Loucy (cell line): ENCODE measurements around the gene SSTR3.

Experiments
- H2AFZ ChIP-seq: fragments of 200-600 bp; sonication (generic); 2 replicates; pipeline ENCODE4 v1.6.0; 2016; ENCODE audit warnings: antibody characterized with exemption, mild to moderate bottlenecking, low read length, moderate library complexity
- H3F3A ChIP-seq: fragments of 200-600 bp; 2 replicates; pipeline ENCODE4 v1.6.0; 2016; ENCODE audit warnings: antibody characterized with exemption, low read depth, mild to moderate bottlenecking
- H3K27me3 ChIP-seq: fragments of 200-600 bp; sonication (generic); 2 replicates; pipeline ENCODE4 v1.6.1; 2014; ENCODE audit warnings: low read length, mild to moderate bottlenecking; ENCODE audit not compliant: insufficient read depth, poor library complexity, severe bottlenecking
- H3K36me3 ChIP-seq: fragments of 200-600 bp; sonication (generic); 2 replicates; pipeline ENCODE4 v1.6.1; 2016; ENCODE audit warnings: low read length; ENCODE audit not compliant: insufficient read depth
- H3K4me1 ChIP-seq: fragments of 200-600 bp; sonication (generic); 2 replicates; pipeline ENCODE4 v1.5.1; 2014; ENCODE audit warnings: low read length, mild to moderate bottlenecking; ENCODE audit not compliant: insufficient read depth, poor library complexity, severe bottlenecking
- H3K4me2 ChIP-seq: fragments of 200-600 bp; sonication (generic); 2 replicates; pipeline ENCODE4 v1.6.0; 2014; ENCODE audit warnings: antibody characterized with exemption, low read length, low read depth, mild to moderate bottlenecking; ENCODE audit not compliant: poor library complexity, severe bottlenecking
- H3K4me3 ChIP-seq: fragments of 200-600 bp; sonication (generic); 2 replicates; pipeline ENCODE4 v1.5.1; 2014; ENCODE audit warnings: low read length, mild to moderate bottlenecking, mixed read lengths; ENCODE audit not compliant: poor library complexity, severe bottlenecking
- H3K79me2 ChIP-seq: fragments of 200-600 bp; sonication (generic); 2 replicates; pipeline ENCODE4 v1.6.1; 2014; ENCODE audit warnings: low read length; ENCODE audit not compliant: insufficient read depth
- H3K9ac ChIP-seq: fragments of 200-600 bp; sonication (generic); 2 replicates; pipeline ENCODE4 v1.6.0; 2014; ENCODE audit warnings: mild to moderate bottlenecking, low read depth, low read length, moderate library complexity; ENCODE audit not compliant: poor library complexity, severe bottlenecking
- H3K9me2 ChIP-seq: fragments of 200-600 bp; sonication (generic); replicated peaks from 2 replicates; pipeline ENCODE4 v1.6.1; 2016; ENCODE audit warnings: low read depth, low read length, mixed read lengths
- H3K9me3 ChIP-seq: fragments of 200-600 bp; sonication (generic); 2 replicates; pipeline ENCODE4 v1.6.1; 2014; ENCODE audit warnings: mild to moderate bottlenecking, antibody characterized with exemption, low read length, low read depth; ENCODE audit not compliant: insufficient read depth
- H4K20me1 ChIP-seq: fragments of 200-600 bp; sonication (generic); 2 replicates; pipeline ENCODE4 v1.6.0; 2014; ENCODE audit warnings: antibody characterized with exemption, low read length, mild to moderate bottlenecking; ENCODE audit not compliant: insufficient read depth, poor library complexity, severe bottlenecking
- EZH2phosphoT487 ChIP-seq: fragments of 200-600 bp; IDR thresholded peaks from 2 replicates; pipeline ENCODE4 v1.6.1; 2018; ENCODE audit warnings: antibody characterized with exemption, mild to moderate bottlenecking, moderate library complexity, borderline replicate concordance
- TF ChIP-seq, protein P1 (sequence below): fragments of 200-600 bp; sonication (generic); conservative IDR thresholded peaks from 2 replicates; pipeline ENCODE4 v1.5.1; 2014; ENCODE audit warnings: mild to moderate bottlenecking, antibody characterized with exemption, low read length

The SSTR3 gene

DNA sequence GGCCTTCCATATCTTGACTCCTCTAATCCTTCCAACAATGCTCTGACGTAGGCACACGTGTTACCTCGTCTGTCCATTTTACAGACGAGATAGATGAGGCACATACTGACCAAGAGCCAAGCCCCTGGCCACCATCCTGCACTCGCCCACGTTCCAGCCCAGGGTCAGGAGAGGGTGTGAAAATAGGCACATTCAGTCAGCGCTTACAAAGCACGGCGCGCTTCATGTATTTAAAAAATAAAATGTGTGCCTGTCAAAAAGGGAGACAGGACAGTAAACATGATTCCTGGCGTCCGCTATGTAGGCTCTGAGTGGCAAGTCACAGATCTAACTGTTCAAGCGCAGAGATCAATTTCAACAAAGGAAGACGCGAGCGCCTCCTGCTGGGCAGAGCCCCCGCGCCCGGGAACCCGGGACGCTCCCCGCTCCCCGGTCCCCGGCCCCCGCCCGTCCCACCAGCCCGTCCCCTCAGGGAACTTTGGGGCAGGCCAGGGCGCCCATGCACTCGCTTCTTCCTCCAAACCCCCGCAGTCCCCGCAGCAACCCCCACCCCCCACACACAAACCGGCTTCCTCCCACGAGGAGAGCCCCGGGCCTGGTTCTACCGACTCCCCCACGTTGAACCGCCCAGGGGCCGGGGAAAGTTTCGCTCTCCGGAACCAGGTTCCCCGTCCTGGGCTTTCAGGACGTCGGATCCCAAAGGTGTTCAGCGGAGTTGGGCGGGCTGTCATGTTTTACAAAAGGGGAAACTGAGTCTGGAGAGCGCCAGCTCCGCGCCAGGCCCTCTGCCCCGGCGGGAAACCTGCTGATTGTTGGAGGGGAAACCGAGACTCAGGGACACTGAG, 13.8 kb downstream of the SSTR3 start:
- TF ChIP-seq EZH2phosphoT487: no peak
- TF ChIP-seq, protein P1, sequence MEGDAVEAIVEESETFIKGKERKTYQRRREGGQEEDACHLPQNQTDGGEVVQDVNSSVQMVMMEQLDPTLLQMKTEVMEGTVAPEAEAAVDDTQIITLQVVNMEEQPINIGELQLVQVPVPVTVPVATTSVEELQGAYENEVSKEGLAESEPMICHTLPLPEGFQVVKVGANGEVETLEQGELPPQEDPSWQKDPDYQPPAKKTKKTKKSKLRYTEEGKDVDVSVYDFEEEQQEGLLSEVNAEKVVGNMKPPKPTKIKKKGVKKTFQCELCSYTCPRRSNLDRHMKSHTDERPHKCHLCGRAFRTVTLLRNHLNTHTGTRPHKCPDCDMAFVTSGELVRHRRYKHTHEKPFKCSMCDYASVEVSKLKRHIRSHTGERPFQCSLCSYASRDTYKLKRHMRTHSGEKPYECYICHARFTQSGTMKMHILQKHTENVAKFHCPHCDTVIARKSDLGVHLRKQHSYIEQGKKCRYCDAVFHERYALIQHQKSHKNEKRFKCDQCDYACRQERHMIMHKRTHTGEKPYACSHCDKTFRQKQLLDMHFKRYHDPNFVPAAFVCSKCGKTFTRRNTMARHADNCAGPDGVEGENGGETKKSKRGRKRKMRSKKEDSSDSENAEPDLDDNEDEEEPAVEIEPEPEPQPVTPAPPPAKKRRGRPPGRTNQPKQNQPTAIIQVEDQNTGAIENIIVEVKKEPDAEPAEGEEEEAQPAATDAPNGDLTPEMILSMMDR: peak; percentile 76
- no peaks in the 10 kb centered on the region for H3K36me3 ChIP-seq
- H3K27me3 ChIP-seq: no peaks in the 10 kb centered on the region
- no peaks in the 10 kb centered on the region for H3K9me2 ChIP-seq
- peaks cover 8% of the 10 kb centered on the region; the same call in 1 of the 2 replicates for H3K79me2 ChIP-seq
- no peaks in the 10 kb centered on the region for H3K9me3 ChIP-seq
- H4K20me1 ChIP-seq: no peaks in the 10 kb centered on the region
- peak overlapping the region; percentile 97 for H3K9ac ChIP-seq
- no peaks in the 10 kb centered on the region for H3F3A ChIP-seq
- peak overlapping the region; percentile 70 for H3K4me2 ChIP-seq
- H3K4me1 ChIP-seq: peaks cover 19% of the 10 kb centered on the region
- H2AFZ ChIP-seq: peak overlapping the region; percentile 61
- H3K4me3 ChIP-seq: peak overlapping the region; percentile 97

GRCh38 chr22:37197451-37198257, 14.6 kb downstream of the SSTR3 start:
- TF ChIP-seq, protein P1: no peak
- no peak for TF ChIP-seq EZH2phosphoT487
- Histone ChIP-seq H3K9ac (peak overlapping the region; percentile 97), H3K9me3 (peaks cover 3% of the 10 kb centered on the region; the same call in 1 of the 2 replicates), H4K20me1 (no peaks in the 10 kb centered on the region), H3K36me3 (no peaks in the 10 kb centered on the region), H3K79me2 (peaks cover 8% of the 10 kb centered on the region; the same call in 1 of the 2 replicates), H3K4me3 (peak overlapping the region; percentile 97), H3K9me2 (no peaks in the 10 kb centered on the region), H3K4me1 (peaks cover 19% of the 10 kb centered on the region), H3K27me3 (no peaks in the 10 kb centered on the region), H3K4me2 (peak overlapping the region; percentile 70), H3F3A (no peaks in the 10 kb centered on the region), H2AFZ (no peak overlapping the region)

- H4K20me1 ChIP-seq: no peaks in the 10 kb centered on the region
- TF ChIP-seq, protein P1: 0 out of 2 replicates have a peak, but pooled peaks have one; percentile 8
- no peak for TF ChIP-seq EZH2phosphoT487
- H3K36me3 ChIP-seq: no peaks in the 10 kb centered on the region
- peak overlapping the region; percentile 70 for H3K4me2 ChIP-seq
- H3K9me2 ChIP-seq: no peaks in the 10 kb centered on the region
- H3F3A ChIP-seq: no peaks in the 10 kb centered on the region
- H3K4me3 ChIP-seq: no peak overlapping the region
- peaks cover 19% of the 10 kb centered on the region for H3K4me1 ChIP-seq
- no peak overlapping the region for H3K9ac ChIP-seq
- no peak overlapping the region for H2AFZ ChIP-seq
- peaks cover 8% of the 10 kb centered on the region; the same call in 1 of the 2 replicates for H3K79me2 ChIP-seq
- H3K27me3 ChIP-seq: no peaks in the 10 kb centered on the region
- peaks cover 3% of the 10 kb centered on the region; the same call in 1 of the 2 replicates for H3K9me3 ChIP-seq
These were observed 15.5 kb downstream of the SSTR3 start for GRCh38 chr22:37196539-37197450.
